NCI-H128 (cell line): ENCODE measurements around the gene GALNT14.

Source experiments
- DNase-seq: peaks from one replicate; lab custom pipeline; 2025; ENCODE audit not compliant: unreplicated experiment; lab: John Stamatoyannopoulos, UW

GALNT14 gene

GRCh38 chr2:30865243-30865642 lies 273.0 kb downstream of the GALNT14 start:
- no peak for DNase-seq

- no peak for DNase-seq
These were observed 276.1 kb downstream of the GALNT14 start for GRCh38 chr2:30862054-30862651.

- no peak for DNase-seq
These were observed 277.5 kb downstream of the GALNT14 start for GRCh38 chr2:30860726-30861125.
